GM19372 (cell line): ENCODE measurements around the gene PLXNA3.
A peak's percentile ranks its signal among the peaks of the same experiment; 100 is the strongest.

Experiments
- ATAC-seq: cut with Tn5 transposase; IDR thresholded peaks from one replicate; pipeline ENCODE4 v1.9.1; 2021; ENCODE audit warnings: mild to moderate bottlenecking, low read depth, moderate library complexity; ENCODE audit not compliant: unreplicated experiment

The PLXNA3 gene

GRCh38 chrX:154434394-154435168 lies 23.5 kb upstream of the PLXNA3 start:
- no peak for ATAC-seq

GRCh38 chrX:154435171-154435733 lies 22.8 kb upstream of the PLXNA3 start:
- no peak for ATAC-seq

- peak; percentile 56 for ATAC-seq
Observed at GRCh38 chrX:154436374-154436982, 21.6 kb upstream of the PLXNA3 start.

- ATAC-seq = peak; percentile 38
Observed at GRCh38 chrX:154436983-154437752, 20.9 kb upstream of the PLXNA3 start, which contains the start of gene GDI1. TSS of gene GDI1 (plus strand) at chrX:154437154. CDS start at chrX:154437255, 101 bp downstream.

GRCh38 chrX:154437971-154438893 lies 19.8 kb upstream of the PLXNA3 start:
- no peak for ATAC-seq

- no peak for ATAC-seq
Observed at GRCh38 chrX:154439841-154440240, 18.2 kb upstream of the PLXNA3 start.

GRCh38 chrX:154440623-154441357 lies 17.3 kb upstream of the PLXNA3 start:
- ATAC-seq = no peak

- ATAC-seq = no peak
Observed at GRCh38 chrX:154441564-154441963, 16.5 kb upstream of the PLXNA3 start.

GRCh38 chrX:154441984-154442707 lies 15.9 kb upstream of the PLXNA3 start:
- ATAC-seq = no peak

- ATAC-seq = no peak
Observed at GRCh38 chrX:154443479-154443910, 14.6 kb upstream of the PLXNA3 start.

GRCh38 chrX:154443992-154444754 lies 13.9 kb upstream of the PLXNA3 start, which contains the start of gene FAM50A:
TSS of gene FAM50A (plus strand) at chrX:154444141. CDS start at chrX:154444236, 95 bp downstream.
- peak; percentile 74 for ATAC-seq

GRCh38 chrX:154444755-154445246 lies 13.3 kb upstream of the PLXNA3 start:
- ATAC-seq = peak; percentile 11

GRCh38 chrX:154445776-154446175 lies 12.3 kb upstream of the PLXNA3 start:
- no peak for ATAC-seq

- ATAC-seq = no peak
Observed at GRCh38 chrX:154446430-154446829, 11.7 kb upstream of the PLXNA3 start.

- no peak for ATAC-seq
Observed at GRCh38 chrX:154448484-154448883, 9.6 kb upstream of the PLXNA3 start.

- no peak for ATAC-seq
Observed at GRCh38 chrX:154449618-154450017, 8.5 kb upstream of the PLXNA3 start.

GRCh38 chrX:154450312-154450711 lies 7.8 kb upstream of the PLXNA3 start:
- no peak for ATAC-seq
